Esophagus mucosa (tissue), 1 donor: Measurements from ENCODE around the gene GBE1. TPM values are rescaled to one million over a fixed set of nuclear protein-coding genes. Genes with fewer than 3 reads are reported as not detected.
A peak's percentile ranks its signal among the peaks of the same experiment; 100 is the strongest.
"Not testable (repeated sequence)": the region's sequence is repeated elsewhere in the genome, so short reads cannot be mapped to it uniquely, and the experiment has no call there.

Source experiments
- ATAC-seq: fragments of 200-7000 bp; cut with Tn5 transposase; one replicate; pipeline ENCODE4 v1.9.1; 2020
- total RNA-seq: library from RNA; stranded (reverse); gene quantifications from one replicate; pipeline ENCODE4 v1.2.4, GENCODE V29; 2023
- donor health status: DM: yes; HTN: yes; CAD: no.

GBE1 gene
- total RNA-seq, 1 donor from 2014 or later = 25.9 TPM

- ATAC-seq = no peak
Measured at GRCh38 chr3:81518945-81519344, 242.5 kb downstream of the GBE1 start.

- ATAC-seq = no peak
Measured at GRCh38 chr3:81516042-81516441, 245.4 kb downstream of the GBE1 start.

GRCh38 chr3:81513591-81513990, 247.9 kb downstream of the GBE1 start:
- ATAC-seq = no peak

GRCh38 chr3:81503026-81503425, 258.4 kb downstream of the GBE1 start:
- ATAC-seq = no peak

GRCh38 chr3:81502236-81502635, 259.2 kb downstream of the GBE1 start:
- no peak for ATAC-seq

GRCh38 chr3:81500039-81500438, 261.4 kb downstream of the GBE1 start:
- no peak for ATAC-seq

- no peak for ATAC-seq
Measured at GRCh38 chr3:81497572-81498251, 263.7 kb downstream of the GBE1 start.

- ATAC-seq = no peak
Measured at GRCh38 chr3:81496407-81497104, 264.9 kb downstream of the GBE1 start.

- not testable (repeated sequence) for ATAC-seq
Measured at GRCh38 chr3:81492471-81492870, 269.0 kb downstream of the GBE1 start.

- ATAC-seq = no peak
Measured at GRCh38 chr3:81492040-81492439, 269.4 kb downstream of the GBE1 start.

GRCh38 chr3:81490541-81491288, 270.7 kb downstream of the GBE1 start:
- ATAC-seq = peak; percentile 88

- peak; percentile 45 for ATAC-seq
Measured at GRCh38 chr3:81485444-81485865, 276.0 kb downstream of the GBE1 start.

GRCh38 chr3:81484520-81484919, 276.9 kb downstream of the GBE1 start:
- no peak for ATAC-seq

GRCh38 chr3:81483046-81483445, 278.4 kb downstream of the GBE1 start:
- no peak for ATAC-seq

GRCh38 chr3:81477740-81478139, 283.7 kb downstream of the GBE1 start:
- ATAC-seq = no peak

GRCh38 chr3:81476692-81477091, 284.8 kb downstream of the GBE1 start:
- ATAC-seq = no peak

GRCh38 chr3:81472600-81473362, 288.7 kb downstream of the GBE1 start:
- ATAC-seq = no peak

- no peak for ATAC-seq
Measured at GRCh38 chr3:81470524-81471278, 290.7 kb downstream of the GBE1 start.

- no peak for ATAC-seq
Measured at GRCh38 chr3:81468391-81468790, 293.1 kb downstream of the GBE1 start.

GRCh38 chr3:81466201-81466560, 295.3 kb downstream of the GBE1 start:
- no peak for ATAC-seq

GRCh38 chr3:81465510-81466200, 295.8 kb downstream of the GBE1 start:
- ATAC-seq = no peak
